Activated B cell treated with CpG ODN at 0.5 μM for 24 hours (primary cell): Measurements from ENCODE around the gene MYL9. TPM values are rescaled to one million over a fixed set of nuclear protein-coding genes. Genes with fewer than 3 reads are reported as not detected.

ENCODE experiments used
- ATAC-seq: fragments of 200-7000 bp; cut with Tn5 transposase; one replicate; pipeline ENCODE4 v1.10.0; 2021; ENCODE audit warnings: low read depth, mild to moderate bottlenecking, moderate library complexity
- CTCF ChIA-PET: fragments of 350-600 bp; sonication (Branson Sonifier 250); formaldehyde crosslinking; loops from one replicate; lab custom pipeline; 2021; ENCODE audit warnings: antibody characterized with exemption; lab: Charles Lee
- POLR2A ChIA-PET: fragments of 350-600 bp; sonication (Branson Sonifier 250); formaldehyde crosslinking; loops from one replicate; lab custom pipeline; 2021; ENCODE audit warnings: antibody characterized with exemption; lab: Charles Lee
- DNase-seq: peaks from one replicate; pipeline ENCODE4 v3.0.0; 2022
- H3K27ac Mint-ChIP-seq: one replicate; pipeline ENCODE4 v1.8.0; 2020; ENCODE audit warnings: mixed read lengths
- H3K27me3 Mint-ChIP-seq: one replicate; pipeline ENCODE4 v1.8.0; 2021; ENCODE audit warnings: mixed read lengths
- H3K36me3 Mint-ChIP-seq: one replicate; pipeline ENCODE4 v1.8.0; 2021; ENCODE audit warnings: low read depth, mixed read lengths
- H3K4me1 Mint-ChIP-seq: one replicate; pipeline ENCODE4 v1.8.0; 2021; ENCODE audit warnings: mixed read lengths
- H3K4me3 Mint-ChIP-seq: one replicate; pipeline ENCODE4 v1.8.0; 2020; ENCODE audit warnings: mild to moderate bottlenecking, mixed read lengths
- H3K9me3 Mint-ChIP-seq: one replicate; pipeline ENCODE4 v1.8.0; 2020; ENCODE audit warnings: mixed read lengths
- CTCF ChIP-seq: fragments of 200-600 bp; IDR thresholded peaks from one replicate; pipeline ENCODE4 v1.8.0; 2022; ENCODE audit warnings: antibody characterized with exemption, mild to moderate bottlenecking
- intact Hi-C: fragments of 100-400 bp; cut with micrococcal nuclease; formaldehyde crosslinking; loops from one replicate; pipeline ENCODE4 v1.15.1; 2024
- total RNA-seq: library from RNA; stranded (reverse); gene quantifications from 2 replicates; pipeline ENCODE4 v1.2.3, GENCODE V29; 2022

Gene MYL9
- total RNA-seq, 1 donor from 2014 or later, result 5.4 TPM

- ChIA-PET POLR2A (interaction anchor here (0.5 to 9.7 kb wide), 12 partner anchors 9 to 953 kb away, joined by 3 to 268 read pairs (median 7); partner anchors contain the start of genes BLCAP and RAB5IF), CTCF (interaction anchor here (0.8 to 5.3 kb wide), 6 partner anchors 10 to 31 kb away, joined by 3 to 39 read pairs (median 6); partner anchors contain the start of gene RAB5IF)
- intact Hi-C loops, result loop anchor here (1.0 to 5.0 kb wide), 2 partner anchors 13 to 198 kb away; partner anchors contain the start of gene DSN1
- peak; percentile 44 for DNase-seq
- ATAC-seq, result peak; percentile 15
- Mint-ChIP-seq H3K9me3 (no peaks in the 10 kb centered on the region), H3K4me1 (peaks cover 36% of the 10 kb centered on the region), H3K4me3 (peak overlapping the region; percentile 90), H3K27me3 (no peaks in the 10 kb centered on the region), H3K36me3 (peaks cover 25% of the 10 kb centered on the region), H3K27ac (peak overlapping the region; percentile 86)
- no peak for TF ChIP-seq CTCF
Observed at GRCh38 chr20:36574366-36575135, 33.2 kb downstream of the MYL9 start.

GRCh38 chr20:36576081-36576445 lies 34.7 kb downstream of the MYL9 start:
- peak overlapping the region; percentile 86 for H3K27ac Mint-ChIP-seq
- intact Hi-C loops, result loop anchor here (1.0 kb wide), 1 partner anchor 115 kb away; no protein-coding TSS in a partner anchor
- ChIA-PET POLR2A (interaction anchor here (5.9 to 9.7 kb wide), 3 partner anchors 13 to 28 kb away, joined by 66 to 268 read pairs (median 205); partner anchors contain the start of gene RAB5IF), CTCF (interaction anchor here (5.3 kb wide), 1 partner anchor 29 kb away, joined by 39 read pairs; the partner anchor contains the start of gene RAB5IF)
- no peak for DNase-seq
- H3K36me3 Mint-ChIP-seq, result peaks cover 36% of the 10 kb centered on the region
- H3K4me3 Mint-ChIP-seq, result peak overlapping the region; percentile 90
- H3K9me3 Mint-ChIP-seq, result no peaks in the 10 kb centered on the region
- no peaks in the 10 kb centered on the region for H3K27me3 Mint-ChIP-seq
- H3K4me1 Mint-ChIP-seq, result peaks cover 36% of the 10 kb centered on the region
- TF ChIP-seq CTCF, result no peak
- no peak for ATAC-seq

- ATAC-seq, result no peak
- H3K9me3 Mint-ChIP-seq, result no peaks in the 10 kb centered on the region
- peaks cover 57% of the 10 kb centered on the region for H3K36me3 Mint-ChIP-seq
- no peaks in the 10 kb centered on the region for H3K27me3 Mint-ChIP-seq
- H3K27ac Mint-ChIP-seq, result no peak overlapping the region
- CTCF ChIA-PET, result no interaction called here
- POLR2A ChIA-PET, result interaction anchor here (1.1 to 9.7 kb wide), 2 partner anchors 10 to 26 kb away, joined by 4 to 268 read pairs; partner anchors contain the start of gene RAB5IF
- intact Hi-C loops, result no loop called here
- H3K4me1 Mint-ChIP-seq, result peaks cover 21% of the 10 kb centered on the region
- no peak for DNase-seq
- H3K4me3 Mint-ChIP-seq, result no peak overlapping the region
- no peak for TF ChIP-seq CTCF
Observed at GRCh38 chr20:36578356-36579041, 37.2 kb downstream of the MYL9 start.

- Mint-ChIP-seq H3K27ac (peak overlapping the region; percentile 41), H3K36me3 (peaks cover 60% of the 10 kb centered on the region), H3K9me3 (no peaks in the 10 kb centered on the region), H3K4me1 (peaks cover 16% of the 10 kb centered on the region), H3K27me3 (no peaks in the 10 kb centered on the region), H3K4me3 (no peak overlapping the region)
- ChIA-PET CTCF (no interaction called here), POLR2A (interaction anchor here (1.0 kb wide), 1 partner anchor 8 kb away, joined by 4 read pairs; no protein-coding TSS in a partner anchor)
- TF ChIP-seq CTCF, result no peak
- intact Hi-C loops, result no loop called here
- ATAC-seq (no peak), DNase-seq (no peak)
Observed at GRCh38 chr20:36579996-36580545, 38.8 kb downstream of the MYL9 start.
